ENCODE results near the gene MYEOV.

Gene MYEOV

DNA sequence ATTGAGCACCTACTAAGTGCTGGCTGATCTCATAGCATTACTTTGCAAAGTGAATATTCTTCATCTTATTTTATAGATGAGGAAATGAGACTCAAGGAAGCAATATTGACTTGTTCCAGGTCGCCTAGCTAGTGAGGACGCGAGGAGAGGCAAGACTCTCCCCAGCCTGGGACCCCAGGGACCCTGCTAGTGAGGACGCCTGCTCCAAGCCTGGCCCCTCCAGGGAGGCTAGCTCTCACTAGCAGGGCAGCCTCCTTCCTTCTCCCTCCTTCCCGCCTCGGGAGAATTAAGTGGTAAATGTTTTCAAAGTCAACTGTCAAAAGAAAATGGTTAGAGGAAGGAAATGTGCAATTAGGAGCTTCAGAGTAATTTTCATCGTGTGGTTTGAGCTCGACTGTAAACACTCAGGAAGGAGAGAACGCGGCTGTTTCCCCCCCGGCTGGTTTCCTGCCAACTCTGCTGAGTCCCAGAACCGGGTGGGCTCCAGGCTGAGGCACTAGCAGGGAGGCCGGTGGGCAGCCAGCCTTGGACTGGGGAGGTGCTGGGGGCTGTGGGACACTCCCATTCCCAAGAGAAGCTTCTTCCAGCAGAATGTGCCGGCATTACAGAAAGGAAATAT, 17.9 kb downstream of the MYEOV start:
- no peak for DNase-seq (ENCODE audit: extremely low spot score)
- ChIA-PET CTCF (interaction anchor here (0.8 to 1.6 kb wide), 3 partner anchors 12 to 20 kb away, joined by 3 to 4 read pairs (median 3); no protein-coding TSS in a partner anchor), POLR2A (interaction anchor here (0.7 kb wide), 1 partner anchor 15 kb away, joined by 3 read pairs; no protein-coding TSS in a partner anchor)
- TF ChIP-seq, protein P1, sequence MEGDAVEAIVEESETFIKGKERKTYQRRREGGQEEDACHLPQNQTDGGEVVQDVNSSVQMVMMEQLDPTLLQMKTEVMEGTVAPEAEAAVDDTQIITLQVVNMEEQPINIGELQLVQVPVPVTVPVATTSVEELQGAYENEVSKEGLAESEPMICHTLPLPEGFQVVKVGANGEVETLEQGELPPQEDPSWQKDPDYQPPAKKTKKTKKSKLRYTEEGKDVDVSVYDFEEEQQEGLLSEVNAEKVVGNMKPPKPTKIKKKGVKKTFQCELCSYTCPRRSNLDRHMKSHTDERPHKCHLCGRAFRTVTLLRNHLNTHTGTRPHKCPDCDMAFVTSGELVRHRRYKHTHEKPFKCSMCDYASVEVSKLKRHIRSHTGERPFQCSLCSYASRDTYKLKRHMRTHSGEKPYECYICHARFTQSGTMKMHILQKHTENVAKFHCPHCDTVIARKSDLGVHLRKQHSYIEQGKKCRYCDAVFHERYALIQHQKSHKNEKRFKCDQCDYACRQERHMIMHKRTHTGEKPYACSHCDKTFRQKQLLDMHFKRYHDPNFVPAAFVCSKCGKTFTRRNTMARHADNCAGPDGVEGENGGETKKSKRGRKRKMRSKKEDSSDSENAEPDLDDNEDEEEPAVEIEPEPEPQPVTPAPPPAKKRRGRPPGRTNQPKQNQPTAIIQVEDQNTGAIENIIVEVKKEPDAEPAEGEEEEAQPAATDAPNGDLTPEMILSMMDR (IDR thresholded peaks at IDR 0.05; ENCODE audit: control extremely low read depth, extremely low read depth, low read depth, missing control alignments), result no peak

DNA sequence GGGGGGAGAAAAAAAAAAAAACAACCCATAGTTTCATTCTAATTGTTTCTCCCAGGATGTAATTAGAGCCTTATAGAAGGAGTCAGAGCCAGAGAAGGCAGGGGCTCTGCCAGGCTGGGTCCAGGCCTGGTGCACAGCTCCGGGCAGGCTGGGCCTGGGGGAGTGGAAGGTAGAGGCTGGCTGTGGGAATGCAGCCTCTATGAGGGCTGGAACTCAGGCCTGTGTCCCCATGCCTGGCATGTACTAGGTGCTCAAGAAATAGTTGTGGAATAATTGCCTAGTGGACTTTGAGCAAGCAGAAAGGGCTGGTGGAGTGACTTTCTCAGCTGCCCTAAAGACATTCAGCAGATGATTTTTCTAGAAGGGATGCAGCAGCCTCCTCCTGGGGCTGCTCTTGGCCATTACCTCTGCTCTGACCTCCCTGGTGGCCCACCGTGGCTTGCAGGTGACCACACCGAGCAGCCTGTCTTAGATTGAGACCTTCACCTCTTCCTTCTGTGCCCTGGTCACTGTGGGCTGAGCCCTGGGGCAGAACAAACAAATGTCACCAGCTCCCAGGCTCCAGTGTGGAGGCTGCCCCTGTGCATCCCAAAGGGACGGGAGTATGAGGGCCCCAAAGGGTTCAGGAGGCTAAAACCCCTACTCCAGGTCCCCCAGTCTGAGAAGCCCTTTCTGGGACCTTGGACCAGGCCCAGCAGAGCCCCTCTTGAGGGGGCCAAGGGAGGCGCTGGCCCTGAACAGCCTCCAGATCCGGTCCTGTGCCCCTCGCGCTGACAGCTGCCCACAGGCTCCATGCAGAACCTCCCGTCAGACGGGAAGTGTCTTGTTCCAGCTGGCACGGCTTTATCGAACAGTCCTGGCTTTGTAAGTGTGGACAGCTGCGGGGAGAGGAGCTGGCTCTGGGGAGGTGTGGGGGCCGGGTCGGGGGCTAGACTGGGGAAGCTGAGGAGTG, 18.8 kb downstream of the MYEOV start:
- DNase-seq (ENCODE audit: extremely low spot score), result no peak
- TF ChIP-seq, protein P1 (IDR thresholded peaks at IDR 0.05; ENCODE audit: control extremely low read depth, extremely low read depth, low read depth, missing control alignments), result no peak
- CTCF ChIA-PET, result interaction anchor here (0.8 to 1.6 kb wide), 3 partner anchors 13 to 20 kb away, joined by 3 to 4 read pairs (median 3); no protein-coding TSS in a partner anchor
- POLR2A ChIA-PET, result interaction anchor here (0.7 kb wide), 1 partner anchor 16 kb away, joined by 3 read pairs; no protein-coding TSS in a partner anchor

DNA sequence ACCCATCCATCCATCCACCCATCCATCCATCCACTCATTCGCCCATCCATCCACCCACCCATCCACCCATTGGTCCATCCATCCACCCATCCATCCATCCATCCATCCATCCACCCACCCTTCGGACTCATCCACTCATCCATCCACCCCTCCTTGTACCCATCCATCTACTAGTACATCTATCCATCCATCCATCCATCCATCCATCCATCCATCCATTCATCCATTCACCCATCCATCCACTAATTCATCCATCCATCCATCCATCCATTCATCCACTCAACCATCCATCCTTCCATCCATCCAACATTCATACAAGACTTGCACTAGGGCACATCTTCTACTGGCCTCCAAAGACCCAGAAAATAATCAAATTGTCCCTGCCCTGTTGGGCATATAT, 20.0 kb downstream of the MYEOV start:
- POLR2A ChIA-PET, result no interaction called here
- CTCF ChIA-PET, result no interaction called here
- DNase-seq (ENCODE audit: extremely low spot score), result no peak
- TF ChIP-seq, protein P1 (IDR thresholded peaks at IDR 0.05; ENCODE audit: control extremely low read depth, extremely low read depth, low read depth, missing control alignments), result no peak

DNA sequence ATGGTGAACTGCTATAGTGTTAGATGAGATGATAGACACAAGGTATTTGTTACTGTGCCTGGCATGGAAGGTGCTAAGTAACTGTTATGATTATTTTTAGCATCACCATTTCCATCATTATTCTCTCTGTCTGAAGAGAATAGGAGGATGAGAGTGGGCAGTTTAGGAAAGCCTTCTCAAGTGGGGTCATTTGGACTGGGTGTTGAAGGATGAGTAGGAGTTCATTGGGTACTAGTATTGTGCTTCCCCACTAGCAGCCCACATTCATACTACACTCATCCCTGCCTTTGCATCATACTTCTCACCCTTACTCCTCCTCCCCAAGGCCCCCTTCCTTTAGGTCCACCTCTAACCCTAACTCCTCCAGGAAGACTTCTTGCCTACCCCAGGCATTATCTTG, 20.6 kb downstream of the MYEOV start:
- ChIA-PET CTCF (no interaction called here), POLR2A (no interaction called here)
- no peak for DNase-seq (ENCODE audit: extremely low spot score)
- TF ChIP-seq, protein P1 (IDR thresholded peaks at IDR 0.05; ENCODE audit: control extremely low read depth, extremely low read depth, low read depth, missing control alignments), result no peak

DNA sequence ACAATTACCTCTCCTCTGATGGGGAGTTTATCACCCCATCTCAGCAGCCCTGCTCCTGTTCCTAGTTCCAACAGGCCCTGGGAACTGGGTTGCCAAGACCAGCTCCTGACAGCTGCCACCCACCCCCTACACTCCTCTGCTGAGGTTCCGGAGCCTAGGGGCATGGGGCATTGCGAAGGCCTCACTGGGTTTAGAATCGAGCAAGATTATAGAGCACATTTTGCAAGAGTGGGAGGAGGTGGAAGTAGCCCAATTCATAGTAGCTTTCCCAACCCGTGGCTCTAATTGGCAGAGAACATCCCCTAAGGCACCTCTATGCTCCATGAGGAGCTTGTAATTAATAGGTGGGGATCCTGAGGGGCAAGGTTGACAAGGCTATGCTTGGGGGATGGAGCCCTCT, 23.0 kb downstream of the MYEOV start:
- no peak for DNase-seq (ENCODE audit: extremely low spot score)
- TF ChIP-seq, protein P1 (IDR thresholded peaks at IDR 0.05; ENCODE audit: control extremely low read depth, extremely low read depth, low read depth, missing control alignments), result no peak
- POLR2A ChIA-PET, result no interaction called here
- CTCF ChIA-PET, result interaction anchor here (1.0 to 1.3 kb wide), 2 partner anchors 17 to 19 kb away, joined by 3 to 4 read pairs; no protein-coding TSS in a partner anchor

DNA sequence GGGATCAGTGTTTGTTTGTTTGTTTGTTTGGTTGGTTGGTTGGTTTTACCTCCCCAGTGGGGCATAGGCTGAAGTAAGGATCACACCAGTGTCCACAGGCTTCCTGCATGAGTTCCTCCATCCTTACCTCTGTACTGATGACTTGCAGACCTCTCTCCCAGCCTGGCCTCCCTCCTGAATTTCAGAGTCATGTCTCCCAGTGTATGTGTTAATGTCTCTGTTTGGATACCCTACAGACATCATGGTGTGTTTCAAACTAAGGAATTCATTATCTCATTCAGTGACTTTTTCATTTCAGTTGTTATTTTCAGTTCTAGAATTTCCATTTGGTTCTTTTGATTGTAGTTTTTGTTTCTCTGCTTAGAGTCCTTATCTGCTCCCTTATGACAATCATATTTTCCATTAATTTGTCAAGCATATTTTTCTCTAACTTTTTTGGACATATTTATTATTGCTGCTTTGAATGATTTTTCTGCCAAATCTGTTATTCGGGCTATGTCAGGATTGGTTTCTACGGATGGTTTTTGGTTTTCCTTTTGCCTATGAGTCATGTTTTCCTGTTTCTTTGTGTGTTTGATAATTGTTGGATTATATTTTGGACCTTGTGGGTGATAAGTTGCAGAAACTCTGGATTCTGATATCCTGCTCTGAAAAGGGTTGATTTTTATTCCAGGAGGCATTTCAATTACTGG, 23.6 kb downstream of the MYEOV start:
- ChIA-PET CTCF (interaction anchor here (1.0 to 1.3 kb wide), 2 partner anchors 16 to 20 kb away, joined by 3 to 4 read pairs; no protein-coding TSS in a partner anchor), POLR2A (no interaction called here)
- TF ChIP-seq, protein P1 (IDR thresholded peaks at IDR 0.05; ENCODE audit: control extremely low read depth, extremely low read depth, low read depth, missing control alignments), result no peak
- DNase-seq (ENCODE audit: extremely low spot score), result no peak

Measured in GM10248 (cell line).